ENCODE measurements around the gene PCYT2.

Gene PCYT2

GRCh38 chr17:81869221-81870130, 41.7 kb downstream of the PCYT2 start:
- no peak for DNase-seq

- DNase-seq: no peak
These were observed 42.5 kb downstream of the PCYT2 start for GRCh38 chr17:81868674-81869220.

GRCh38 chr17:81867991-81868673, 43.1 kb downstream of the PCYT2 start:
- no peak for DNase-seq

- DNase-seq: no peak
These were observed 43.8 kb downstream of the PCYT2 start for GRCh38 chr17:81867170-81867990.

GRCh38 chr17:81866440-81867169, 44.6 kb downstream of the PCYT2 start:
- DNase-seq: no peak

- no peak for DNase-seq
These were observed 45.3 kb downstream of the PCYT2 start for GRCh38 chr17:81865733-81866439.

- DNase-seq: no peak
These were observed 45.9 kb downstream of the PCYT2 start for GRCh38 chr17:81865358-81865732.

GRCh38 chr17:81863833-81864768, 47.1 kb downstream of the PCYT2 start:
- DNase-seq: no peak

- no peak for DNase-seq
These were observed 48.0 kb downstream of the PCYT2 start for GRCh38 chr17:81863123-81863675.

GRCh38 chr17:81860756-81861568, 50.2 kb downstream of the PCYT2 start:
- peak; percentile 97 for DNase-seq

- DNase-seq: no peak
These were observed 51.1 kb downstream of the PCYT2 start, which contains the start of gene P4HB for GRCh38 chr17:81859906-81860755. TSS of gene P4HB (minus strand) at chr17:81860535. CDS start at chr17:81860471, 64 bp downstream.

- no peak for DNase-seq
These were observed 52.0 kb downstream of the PCYT2 start for GRCh38 chr17:81858967-81859905.

GRCh38 chr17:81858170-81858966, 52.8 kb downstream of the PCYT2 start:
- no peak for DNase-seq

GRCh38 chr17:81854974-81855774, 56.0 kb downstream of the PCYT2 start:
- no peak for DNase-seq

- DNase-seq: no peak
These were observed 59.0 kb downstream of the PCYT2 start for GRCh38 chr17:81852237-81852636.
